ENCODE data around the gene ABCB9. TPM values are rescaled to one million over a fixed set of nuclear protein-coding genes. Genes with fewer than 3 reads are reported as not detected.

The ABCB9 gene
- total RNA-seq, 1 experiment from 2014 or later: 6.3 TPM

DNA sequence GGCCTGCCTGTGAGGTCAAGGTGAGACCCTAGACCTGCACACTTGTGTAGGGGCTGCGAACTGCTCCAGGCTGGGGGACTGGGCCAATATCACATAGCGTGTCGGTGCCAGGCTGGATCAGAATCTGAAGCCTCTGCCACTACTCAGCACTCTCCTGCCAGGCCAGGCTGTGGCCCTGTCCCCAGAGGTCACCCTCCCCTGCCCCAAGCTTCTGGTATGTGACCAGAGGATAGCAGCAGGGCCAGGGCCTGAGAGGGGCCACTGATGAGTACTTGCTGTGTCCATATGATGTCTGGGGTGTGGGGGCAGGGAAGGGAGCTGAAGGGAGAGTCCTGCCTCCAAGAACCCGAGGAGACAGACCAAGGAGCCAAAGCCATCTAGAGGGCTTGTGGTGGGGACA lies 32.1 kb upstream of the ABCB9 start:
- no peak for ATAC-seq
- ChIA-PET CTCF (interaction anchor here (1.8 kb wide), 1 partner anchor 45 kb away, joined by 6 read pairs; no protein-coding TSS in a partner anchor), POLR2A (no interaction called here)
- no peaks in the 10 kb centered on the region for H3K36me3 Mint-ChIP-seq
- DNase-seq (ENCODE audit: low spot score): no peak
- TF ChIP-seq TP53 (CRISPR knock-in tag; IDR thresholded peaks at IDR 0.05): no peak
- TF ChIP-seq, protein P1, sequence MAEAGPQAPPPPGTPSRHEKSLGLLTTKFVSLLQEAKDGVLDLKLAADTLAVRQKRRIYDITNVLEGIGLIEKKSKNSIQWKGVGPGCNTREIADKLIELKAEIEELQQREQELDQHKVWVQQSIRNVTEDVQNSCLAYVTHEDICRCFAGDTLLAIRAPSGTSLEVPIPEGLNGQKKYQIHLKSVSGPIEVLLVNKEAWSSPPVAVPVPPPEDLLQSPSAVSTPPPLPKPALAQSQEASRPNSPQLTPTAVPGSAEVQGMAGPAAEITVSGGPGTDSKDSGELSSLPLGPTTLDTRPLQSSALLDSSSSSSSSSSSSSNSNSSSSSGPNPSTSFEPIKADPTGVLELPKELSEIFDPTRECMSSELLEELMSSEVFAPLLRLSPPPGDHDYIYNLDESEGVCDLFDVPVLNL (CRISPR knock-in tag; IDR thresholded peaks at IDR 0.05; ENCODE audit: borderline replicate concordance, low read depth): no peak
- no peak for TF ChIP-seq ZNF317 (CRISPR knock-in tag; IDR thresholded peaks at IDR 0.05; ENCODE audit: borderline replicate concordance, low read depth)
- TF ChIP-seq JUN (CRISPR knock-in tag; IDR thresholded peaks at IDR 0.05): no peak
- no peak for TF ChIP-seq RELA (CRISPR knock-in tag; IDR thresholded peaks at IDR 0.05; ENCODE audit: borderline replicate concordance)
- TF ChIP-seq, protein P2, sequence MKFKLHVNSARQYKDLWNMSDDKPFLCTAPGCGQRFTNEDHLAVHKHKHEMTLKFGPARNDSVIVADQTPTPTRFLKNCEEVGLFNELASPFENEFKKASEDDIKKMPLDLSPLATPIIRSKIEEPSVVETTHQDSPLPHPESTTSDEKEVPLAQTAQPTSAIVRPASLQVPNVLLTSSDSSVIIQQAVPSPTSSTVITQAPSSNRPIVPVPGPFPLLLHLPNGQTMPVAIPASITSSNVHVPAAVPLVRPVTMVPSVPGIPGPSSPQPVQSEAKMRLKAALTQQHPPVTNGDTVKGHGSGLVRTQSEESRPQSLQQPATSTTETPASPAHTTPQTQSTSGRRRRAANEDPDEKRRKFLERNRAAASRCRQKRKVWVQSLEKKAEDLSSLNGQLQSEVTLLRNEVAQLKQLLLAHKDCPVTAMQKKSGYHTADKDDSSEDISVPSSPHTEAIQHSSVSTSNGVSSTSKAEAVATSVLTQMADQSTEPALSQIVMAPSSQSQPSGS (CRISPR knock-in tag; IDR thresholded peaks at IDR 0.05; ENCODE audit: borderline replicate concordance, low read depth): no peak
- TF ChIP-seq, protein P3, sequence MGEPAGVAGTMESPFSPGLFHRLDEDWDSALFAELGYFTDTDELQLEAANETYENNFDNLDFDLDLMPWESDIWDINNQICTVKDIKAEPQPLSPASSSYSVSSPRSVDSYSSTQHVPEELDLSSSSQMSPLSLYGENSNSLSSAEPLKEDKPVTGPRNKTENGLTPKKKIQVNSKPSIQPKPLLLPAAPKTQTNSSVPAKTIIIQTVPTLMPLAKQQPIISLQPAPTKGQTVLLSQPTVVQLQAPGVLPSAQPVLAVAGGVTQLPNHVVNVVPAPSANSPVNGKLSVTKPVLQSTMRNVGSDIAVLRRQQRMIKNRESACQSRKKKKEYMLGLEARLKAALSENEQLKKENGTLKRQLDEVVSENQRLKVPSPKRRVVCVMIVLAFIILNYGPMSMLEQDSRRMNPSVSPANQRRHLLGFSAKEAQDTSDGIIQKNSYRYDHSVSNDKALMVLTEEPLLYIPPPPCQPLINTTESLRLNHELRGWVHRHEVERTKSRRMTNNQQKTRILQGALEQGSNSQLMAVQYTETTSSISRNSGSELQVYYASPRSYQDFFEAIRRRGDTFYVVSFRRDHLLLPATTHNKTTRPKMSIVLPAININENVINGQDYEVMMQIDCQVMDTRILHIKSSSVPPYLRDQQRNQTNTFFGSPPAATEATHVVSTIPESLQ (CRISPR knock-in tag; IDR thresholded peaks at IDR 0.05): no peak
- TF ChIP-seq SOX15 (CRISPR knock-in tag; IDR thresholded peaks at IDR 0.05): no peak
- TF ChIP-seq, protein P4, sequence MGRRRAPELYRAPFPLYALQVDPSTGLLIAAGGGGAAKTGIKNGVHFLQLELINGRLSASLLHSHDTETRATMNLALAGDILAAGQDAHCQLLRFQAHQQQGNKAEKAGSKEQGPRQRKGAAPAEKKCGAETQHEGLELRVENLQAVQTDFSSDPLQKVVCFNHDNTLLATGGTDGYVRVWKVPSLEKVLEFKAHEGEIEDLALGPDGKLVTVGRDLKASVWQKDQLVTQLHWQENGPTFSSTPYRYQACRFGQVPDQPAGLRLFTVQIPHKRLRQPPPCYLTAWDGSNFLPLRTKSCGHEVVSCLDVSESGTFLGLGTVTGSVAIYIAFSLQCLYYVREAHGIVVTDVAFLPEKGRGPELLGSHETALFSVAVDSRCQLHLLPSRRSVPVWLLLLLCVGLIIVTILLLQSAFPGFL (CRISPR knock-in tag; IDR thresholded peaks at IDR 0.05; ENCODE audit: borderline replicate concordance): no peak
- TF ChIP-seq FOXK1 (CRISPR knock-in tag; IDR thresholded peaks at IDR 0.05): no peak
- TF ChIP-seq, protein P5, sequence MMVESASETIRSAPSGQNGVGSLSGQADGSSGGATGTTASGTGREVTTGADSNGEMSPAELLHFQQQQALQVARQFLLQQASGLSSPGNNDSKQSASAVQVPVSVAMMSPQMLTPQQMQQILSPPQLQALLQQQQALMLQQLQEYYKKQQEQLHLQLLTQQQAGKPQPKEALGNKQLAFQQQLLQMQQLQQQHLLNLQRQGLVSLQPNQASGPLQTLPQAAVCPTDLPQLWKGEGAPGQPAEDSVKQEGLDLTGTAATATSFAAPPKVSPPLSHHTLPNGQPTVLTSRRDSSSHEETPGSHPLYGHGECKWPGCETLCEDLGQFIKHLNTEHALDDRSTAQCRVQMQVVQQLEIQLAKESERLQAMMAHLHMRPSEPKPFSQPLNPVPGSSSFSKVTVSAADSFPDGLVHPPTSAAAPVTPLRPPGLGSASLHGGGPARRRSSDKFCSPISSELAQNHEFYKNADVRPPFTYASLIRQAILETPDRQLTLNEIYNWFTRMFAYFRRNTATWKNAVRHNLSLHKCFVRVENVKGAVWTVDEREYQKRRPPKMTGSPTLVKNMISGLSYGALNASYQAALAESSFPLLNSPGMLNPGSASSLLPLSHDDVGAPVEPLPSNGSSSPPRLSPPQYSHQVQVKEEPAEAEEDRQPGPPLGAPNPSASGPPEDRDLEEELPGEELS (CRISPR knock-in tag; IDR thresholded peaks at IDR 0.05): no peak
- TF ChIP-seq, protein P6, sequence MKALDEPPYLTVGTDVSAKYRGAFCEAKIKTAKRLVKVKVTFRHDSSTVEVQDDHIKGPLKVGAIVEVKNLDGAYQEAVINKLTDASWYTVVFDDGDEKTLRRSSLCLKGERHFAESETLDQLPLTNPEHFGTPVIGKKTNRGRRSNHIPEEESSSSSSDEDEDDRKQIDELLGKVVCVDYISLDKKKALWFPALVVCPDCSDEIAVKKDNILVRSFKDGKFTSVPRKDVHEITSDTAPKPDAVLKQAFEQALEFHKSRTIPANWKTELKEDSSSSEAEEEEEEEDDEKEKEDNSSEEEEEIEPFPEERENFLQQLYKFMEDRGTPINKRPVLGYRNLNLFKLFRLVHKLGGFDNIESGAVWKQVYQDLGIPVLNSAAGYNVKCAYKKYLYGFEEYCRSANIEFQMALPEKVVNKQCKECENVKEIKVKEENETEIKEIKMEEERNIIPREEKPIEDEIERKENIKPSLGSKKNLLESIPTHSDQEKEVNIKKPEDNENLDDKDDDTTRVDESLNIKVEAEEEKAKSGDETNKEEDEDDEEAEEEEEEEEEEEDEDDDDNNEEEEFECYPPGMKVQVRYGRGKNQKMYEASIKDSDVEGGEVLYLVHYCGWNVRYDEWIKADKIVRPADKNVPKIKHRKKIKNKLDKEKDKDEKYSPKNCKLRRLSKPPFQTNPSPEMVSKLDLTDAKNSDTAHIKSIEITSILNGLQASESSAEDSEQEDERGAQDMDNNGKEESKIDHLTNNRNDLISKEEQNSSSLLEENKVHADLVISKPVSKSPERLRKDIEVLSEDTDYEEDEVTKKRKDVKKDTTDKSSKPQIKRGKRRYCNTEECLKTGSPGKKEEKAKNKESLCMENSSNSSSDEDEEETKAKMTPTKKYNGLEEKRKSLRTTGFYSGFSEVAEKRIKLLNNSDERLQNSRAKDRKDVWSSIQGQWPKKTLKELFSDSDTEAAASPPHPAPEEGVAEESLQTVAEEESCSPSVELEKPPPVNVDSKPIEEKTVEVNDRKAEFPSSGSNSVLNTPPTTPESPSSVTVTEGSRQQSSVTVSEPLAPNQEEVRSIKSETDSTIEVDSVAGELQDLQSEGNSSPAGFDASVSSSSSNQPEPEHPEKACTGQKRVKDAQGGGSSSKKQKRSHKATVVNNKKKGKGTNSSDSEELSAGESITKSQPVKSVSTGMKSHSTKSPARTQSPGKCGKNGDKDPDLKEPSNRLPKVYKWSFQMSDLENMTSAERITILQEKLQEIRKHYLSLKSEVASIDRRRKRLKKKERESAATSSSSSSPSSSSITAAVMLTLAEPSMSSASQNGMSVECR (CRISPR knock-in tag; IDR thresholded peaks at IDR 0.05; ENCODE audit: borderline replicate concordance): no peak
- TF ChIP-seq TCF7 (CRISPR knock-in tag; IDR thresholded peaks at IDR 0.05; ENCODE audit: low read depth): no peak
- no peak for TF ChIP-seq NFE2L1 (CRISPR knock-in tag; IDR thresholded peaks at IDR 0.05)
- no peak for TF ChIP-seq GRHL2 (CRISPR knock-in tag; IDR thresholded peaks at IDR 0.05; ENCODE audit: insufficient replicate concordance, severe bottlenecking)
- no peaks in the 10 kb centered on the region for H3K9me3 Mint-ChIP-seq
- no peak overlapping the region for H3K4me3 Mint-ChIP-seq
- H3K27me3 Mint-ChIP-seq (ENCODE audit: low read depth): no peaks in the 10 kb centered on the region
- no peaks in the 10 kb centered on the region for H3K4me1 Mint-ChIP-seq
- no peak overlapping the region for H3K27ac Mint-ChIP-seq
